HepG2 (cell line): ENCODE data around the gene DMAC2L.

ENCODE experiments used
- CAMTA2 ChIP-seq: sonication (generic); formaldehyde crosslinking; IDR thresholded peaks from 2 replicates; pipeline ENCODE4 v1.4.0; 2020; ENCODE audit warnings: mild to moderate bottlenecking, missing genetic modification reagents, borderline replicate concordance
- CEBPB ChIP-seq: IDR thresholded peaks from 2 replicates; pipeline ENCODE4 v1.6.1; 2011; ENCODE audit warnings: low read depth, low read length, improper control_type of control experiment, borderline replicate concordance
- CREB1 ChIP-seq, 2 experiments: fragments of 450-650 bp in 1 of 2; IDR thresholded peaks; 2 replicates each; pipeline ENCODE4 v1.6.1; 2016 to 2017; ENCODE audit warnings: control low read depth in 1 of 2, mild to moderate bottlenecking in 1 of 2, missing compliant biosample characterization in 1 of 2, missing genetic modification characterization in 1 of 2
- CTCF ChIP-seq: sonication (generic); formaldehyde crosslinking; IDR thresholded peaks from 2 replicates; pipeline ENCODE4 v1.5.0; 2020; ENCODE audit warnings: mild to moderate bottlenecking, missing genetic modification reagents, moderate library complexity
- ETS1 ChIP-seq: sonication (generic); formaldehyde crosslinking; IDR thresholded peaks from 2 replicates; pipeline ENCODE4 v1.4.0; 2020; ENCODE audit warnings: missing genetic modification reagents
- HDAC6 ChIP-seq: fragments of 200-600 bp; sonication (generic); IDR thresholded peaks from 2 replicates; pipeline ENCODE4 v1.7.0; 2017; ENCODE audit warnings: mild to moderate bottlenecking, antibody characterized with exemption, low read length, low read depth
- JUNB ChIP-seq: sonication (generic); formaldehyde crosslinking; IDR thresholded peaks from 2 replicates; pipeline ENCODE4 v1.8.0; 2022; ENCODE audit warnings: missing genetic modification reagents, mild to moderate bottlenecking, borderline replicate concordance
- SP1 ChIP-seq, 2 experiments: fragments of 450-650 bp in 1 of 2; sonication (generic) in 1 of 2; formaldehyde crosslinking in 1 of 2; IDR thresholded peaks; 2 replicates each; pipeline versions ENCODE4 v1.4.0 to v1.6.1; 2016 to 2020; ENCODE audit warnings: missing genetic modification reagents in 1 of 2
- SP2 ChIP-seq: sonication (generic); formaldehyde crosslinking; IDR thresholded peaks from 2 replicates; pipeline ENCODE4 v1.5.1; 2020; ENCODE audit warnings: mild to moderate bottlenecking, missing genetic modification reagents
- THRA ChIP-seq: sonication (generic); formaldehyde crosslinking; IDR thresholded peaks from 2 replicates; pipeline ENCODE4 v1.4.0; 2020; ENCODE audit warnings: missing genetic modification reagents, borderline replicate concordance
- ZNF878 ChIP-seq: sonication (generic); formaldehyde crosslinking; IDR thresholded peaks from 2 replicates; pipeline ENCODE4 v1.8.1; 2023; ENCODE audit warnings: mild to moderate bottlenecking, missing genetic modification reagents, moderate library complexity
- ZSCAN30 ChIP-seq: sonication (generic); formaldehyde crosslinking; IDR thresholded peaks from 2 replicates; pipeline ENCODE4 v1.5.0; 2020; ENCODE audit warnings: mild to moderate bottlenecking, missing genetic modification reagents
- ZSCAN31 ChIP-seq: sonication (generic); formaldehyde crosslinking; IDR thresholded peaks from 2 replicates; pipeline ENCODE4 v1.5.0; 2020; ENCODE audit warnings: low read depth, mild to moderate bottlenecking, missing genetic modification reagents

- TF ChIP-seq SP2 (CRISPR knock-in tag) (no peak), ZSCAN31 (no peak), CTCF (no peak), ZSCAN30 (CRISPR knock-in tag) (no peak), CAMTA2 (CRISPR knock-in tag) (no peak), HDAC6 (no peak), THRA (CRISPR knock-in tag) (no peak), JUNB (no peak), CREB1 (IDR thresholded peaks at IDR 0.05) (no peak), CREB1 (CRISPR knock-in tag; IDR thresholded peaks at IDR 0.05) (no peak), ETS1 (CRISPR knock-in tag) (no peak), CEBPB (no peak), ZNF878 (CRISPR knock-in tag) (no peak), SP1 (IDR thresholded peaks at IDR 0.05) (no peak), SP1 (CRISPR knock-in tag; IDR thresholded peaks at IDR 0.05) (no peak)
Observed at GRCh38 chr14:50335989-50336824, 24.1 kb downstream of the DMAC2L start.
